Mesendoderm (in vitro differentiated cells): ENCODE data around the gene NR4A1.

Experiments
- DNase-seq: peaks from one replicate; pipeline ENCODE4 v3.0.0; 2013
- H2AK5ac ChIP-seq: 2 replicates; pipeline ENCODE4 v1.6.1; 2013; ENCODE audit warnings: low read length, inconsistent platforms
- H2BK120ac ChIP-seq: 2 replicates; pipeline ENCODE4 v1.6.1; 2013; ENCODE audit warnings: low read depth, mild to moderate bottlenecking, low read length, moderate library complexity, mixed read lengths
- H2BK15ac ChIP-seq: replicated peaks from 2 replicates; pipeline ENCODE4 v1.6.1; 2013; ENCODE audit warnings: low read depth, mild to moderate bottlenecking, moderate library complexity
- H2BK5ac ChIP-seq: 2 replicates; pipeline ENCODE4 v1.6.1; 2013; ENCODE audit warnings: low read length, inconsistent platforms
- H3K18ac ChIP-seq: 2 replicates; pipeline ENCODE4 v1.6.1; 2013; ENCODE audit warnings: mild to moderate bottlenecking, low read length, mixed read lengths
- H3K23ac ChIP-seq: one replicate; pipeline ENCODE4 v1.6.1; 2013; ENCODE audit warnings: low read length
- H3K27ac ChIP-seq: 2 replicates; pipeline ENCODE4 v1.5.1; 2013; ENCODE audit warnings: low read depth, mild to moderate bottlenecking, inconsistent platforms, low read length, moderate library complexity
- H3K27me3 ChIP-seq: 2 replicates; pipeline ENCODE4 v1.6.1; 2013; ENCODE audit warnings: low read length, control low read depth, mild to moderate bottlenecking, inconsistent platforms; ENCODE audit not compliant: insufficient read depth, poor library complexity
- H3K36me3 ChIP-seq: 2 replicates; pipeline ENCODE4 v1.6.1; 2013; ENCODE audit warnings: low read length, inconsistent platforms; ENCODE audit not compliant: control insufficient read depth, insufficient read depth
- H3K4ac ChIP-seq: one replicate; pipeline ENCODE4 v1.6.1; 2013; ENCODE audit warnings: low read depth, mild to moderate bottlenecking, low read length, moderate library complexity
- H3K4me1 ChIP-seq: 2 replicates; pipeline ENCODE4 v1.6.1; 2013; ENCODE audit warnings: low read depth, low read length, inconsistent platforms; ENCODE audit not compliant: control insufficient read depth
- H3K4me2 ChIP-seq: 2 replicates; pipeline ENCODE4 v1.6.1; 2013; ENCODE audit warnings: low read length
- H3K4me3 ChIP-seq: 2 replicates; pipeline ENCODE4 v1.5.1; 2013; ENCODE audit warnings: mild to moderate bottlenecking, low read length
- H3K56ac ChIP-seq: one replicate; pipeline ENCODE4 v1.6.1; 2013; ENCODE audit warnings: low read length
- H3K79me1 ChIP-seq: 2 replicates; pipeline ENCODE4 v1.6.1; 2013; ENCODE audit warnings: low read length, inconsistent platforms
- H3K79me2 ChIP-seq: 2 replicates; pipeline ENCODE4 v1.6.1; 2013; ENCODE audit warnings: mild to moderate bottlenecking, low read length; ENCODE audit not compliant: control insufficient read depth, insufficient read depth
- H3K9ac ChIP-seq: 2 replicates; pipeline ENCODE4 v1.6.1; 2013; ENCODE audit warnings: low read length, inconsistent platforms
- H4K5ac ChIP-seq: one replicate; pipeline ENCODE4 v1.6.1; 2013; ENCODE audit warnings: low read length
- H4K8ac ChIP-seq: one replicate; pipeline ENCODE4 v1.6.1; 2013; ENCODE audit warnings: low read depth, mild to moderate bottlenecking, control low read depth, low read length, moderate library complexity
- WGBS: extraction: QIAGEN DNeasy Blood & Tissue Kit; methylation state at CpG from one replicate; pipeline ENCODE4 v1.1.7; 2013; ENCODE audit warnings: low lambda C conversion rate, missing lambda C conversion rate; ENCODE audit not compliant: insufficient coverage; ENCODE audit errors: extremely low coverage; 5-methylcytosine and 5-hydroxymethylcytosine counted together

Gene NR4A1

DNA sequence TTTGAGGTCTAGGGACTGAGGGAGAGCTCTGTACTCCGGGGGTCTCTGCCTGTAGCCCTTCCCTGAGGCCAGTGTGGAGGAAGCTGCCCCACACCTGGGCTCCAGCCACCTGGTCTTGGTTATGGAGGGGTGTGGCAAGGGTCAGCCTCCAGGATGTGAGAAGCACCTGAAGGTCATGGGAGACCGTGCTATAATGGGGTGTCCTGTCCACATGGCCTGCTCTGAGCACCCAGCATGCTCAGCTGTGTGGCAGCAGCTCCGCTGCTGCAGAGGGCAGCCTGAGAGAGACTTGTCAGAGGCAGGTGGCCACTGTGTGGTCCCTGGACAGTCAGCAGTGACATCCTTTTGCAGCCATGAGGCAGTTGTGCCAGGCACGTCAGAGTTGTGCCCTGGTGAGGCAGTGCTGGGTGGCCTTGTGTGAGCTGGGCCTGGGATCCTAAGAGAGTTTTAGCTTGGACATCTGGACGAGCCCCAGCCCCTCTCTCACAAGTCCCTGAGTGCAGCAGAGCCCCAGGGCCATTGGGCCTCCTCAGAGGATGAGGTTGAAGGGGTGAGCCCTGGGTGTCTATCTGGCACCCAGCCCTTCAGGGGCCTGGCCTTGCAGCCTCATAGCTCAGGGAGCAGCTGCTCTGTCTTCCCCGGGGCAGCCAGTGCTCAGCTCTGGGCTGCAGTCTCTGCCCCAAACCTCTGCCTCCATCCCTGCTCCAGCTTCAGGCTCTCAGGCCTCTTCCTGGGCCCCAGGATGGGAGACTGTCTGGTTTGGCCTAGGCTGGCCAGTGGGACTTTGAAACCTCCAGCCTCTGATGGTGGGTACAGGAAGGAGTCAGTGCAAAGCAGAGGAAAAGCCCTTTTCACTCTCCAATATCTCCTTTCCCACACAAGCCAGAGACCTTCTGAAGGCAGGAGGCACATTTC, 11.2 kb downstream of the NR4A1 start:
- Histone ChIP-seq H2AK5ac (no peak overlapping the region), H3K18ac (no peak overlapping the region), H3K27me3 (no peaks in the 10 kb centered on the region), H3K4me1 (no peaks in the 10 kb centered on the region), H3K4ac (no peak overlapping the region), H3K23ac (no peak overlapping the region), H3K79me2 (no peaks in the 10 kb centered on the region), H2BK15ac (no peak overlapping the region), H2BK120ac (no peak overlapping the region), H3K36me3 (no peaks in the 10 kb centered on the region), H3K79me1 (no peaks in the 10 kb centered on the region), H4K8ac (no peak overlapping the region), H3K27ac (no peak overlapping the region), H3K9ac (no peak overlapping the region), H2BK5ac (no peak overlapping the region), H3K4me2 (no peak overlapping the region), H4K5ac (no peak overlapping the region), H3K4me3 (no peak overlapping the region), H3K56ac (no peak overlapping the region)
- no peak for DNase-seq
- no CpG with 5 or more reads among the region's 6 CpGs for WGBS

DNA sequence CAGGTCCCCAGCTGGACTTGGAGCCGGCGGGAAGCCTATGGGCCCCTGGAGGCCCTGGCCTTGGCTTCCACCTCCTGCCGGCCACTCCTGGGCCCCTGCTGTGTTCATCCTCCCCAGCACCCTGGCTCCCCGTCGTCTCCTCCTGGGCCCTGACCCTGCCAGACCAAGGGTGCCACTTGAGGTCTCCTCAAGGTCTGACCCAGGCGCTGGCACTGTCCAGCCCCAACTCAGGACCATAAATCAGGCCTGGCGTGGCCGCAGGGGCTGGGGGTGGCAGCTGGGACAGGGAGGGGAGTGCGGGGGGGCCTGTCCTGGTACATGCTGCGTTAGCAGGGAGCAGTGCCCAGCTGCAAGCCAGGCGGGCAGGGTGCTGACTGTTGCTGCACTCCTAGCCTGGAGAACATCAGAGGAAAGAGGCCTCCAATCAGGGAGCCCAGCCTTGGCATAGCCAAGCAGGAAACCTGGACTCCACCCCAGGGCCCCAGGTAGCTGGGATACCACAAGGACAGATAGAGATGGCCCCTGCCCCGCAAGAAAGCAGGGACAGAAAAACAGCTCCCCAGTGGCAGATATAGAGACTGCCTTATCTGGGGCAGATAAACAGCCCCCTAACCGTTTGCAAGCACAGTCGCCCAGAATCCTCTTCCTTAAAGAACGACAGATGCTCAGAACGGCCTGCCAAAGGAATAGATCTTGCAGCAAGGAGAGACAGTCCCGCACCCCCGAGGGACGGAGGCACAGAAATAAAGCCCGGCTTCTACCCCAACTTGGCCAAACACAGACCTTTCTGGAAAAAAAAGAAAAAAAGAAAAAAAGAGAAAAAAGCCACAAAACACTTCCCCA, 12.1 kb downstream of the NR4A1 start:
- Histone ChIP-seq H4K8ac (no peak overlapping the region), H3K9ac (no peak overlapping the region), H3K4me3 (no peak overlapping the region), H2AK5ac (no peak overlapping the region), H4K5ac (no peak overlapping the region), H3K23ac (no peak overlapping the region), H3K79me2 (no peaks in the 10 kb centered on the region), H3K56ac (no peak overlapping the region), H3K4me2 (no peak overlapping the region), H3K36me3 (no peaks in the 10 kb centered on the region), H3K79me1 (no peaks in the 10 kb centered on the region), H2BK120ac (no peak overlapping the region), H3K27ac (no peak overlapping the region), H3K27me3 (no peaks in the 10 kb centered on the region), H3K18ac (no peak overlapping the region), H3K4ac (no peak overlapping the region), H3K4me1 (no peaks in the 10 kb centered on the region), H2BK5ac (no peak overlapping the region), H2BK15ac (no peak overlapping the region)
- DNase-seq = no peak
- WGBS = no CpG with 5 or more reads among the region's 20 CpGs

DNA sequence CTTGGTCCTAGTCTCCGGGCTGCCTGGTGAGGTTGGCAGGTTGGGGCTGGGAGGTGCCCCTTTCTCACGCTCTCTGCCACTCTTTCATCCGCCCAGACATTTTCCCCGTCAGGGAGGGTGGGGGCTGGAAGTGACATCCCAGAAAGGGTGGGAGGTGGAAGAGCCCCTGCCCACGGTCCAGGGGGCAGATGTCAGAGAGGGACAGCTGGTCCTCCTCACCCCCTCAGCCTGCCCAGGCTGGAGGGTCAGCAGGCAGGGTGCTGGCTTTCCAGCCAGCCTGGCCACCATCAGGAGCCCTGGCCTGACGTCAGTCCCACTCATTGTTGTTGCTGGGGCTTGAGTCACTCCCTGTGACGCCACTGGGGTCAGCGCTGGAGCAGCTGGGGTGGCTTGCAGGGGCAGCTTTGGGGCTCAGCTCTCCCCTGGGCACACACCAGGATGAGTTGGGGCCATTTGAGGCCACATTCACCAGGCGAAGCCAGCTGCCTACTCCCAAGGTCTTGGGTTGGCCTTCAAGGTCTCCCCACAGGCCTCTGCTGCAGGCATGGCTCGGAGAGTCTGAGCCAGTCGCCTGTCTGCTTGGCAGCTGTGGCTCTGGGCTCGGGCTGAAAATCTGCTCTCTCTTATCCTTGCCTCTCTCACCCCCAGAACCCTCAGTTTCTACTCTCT, 12.9 kb downstream of the NR4A1 start:
- Histone ChIP-seq H3K4me2 (no peak overlapping the region), H3K27me3 (no peaks in the 10 kb centered on the region), H3K23ac (no peak overlapping the region), H3K79me2 (no peaks in the 10 kb centered on the region), H2BK15ac (no peak overlapping the region), H3K27ac (no peak overlapping the region), H2BK120ac (no peak overlapping the region), H2AK5ac (no peak overlapping the region), H3K18ac (no peak overlapping the region), H3K4ac (no peak overlapping the region), H3K56ac (no peak overlapping the region), H3K36me3 (no peaks in the 10 kb centered on the region), H3K79me1 (no peaks in the 10 kb centered on the region), H3K4me1 (no peaks in the 10 kb centered on the region), H3K9ac (no peak overlapping the region), H4K5ac (no peak overlapping the region), H2BK5ac (no peak overlapping the region), H3K4me3 (no peak overlapping the region), H4K8ac (no peak overlapping the region)
- WGBS = no CpG with 5 or more reads among the region's 12 CpGs
- no peak for DNase-seq

DNA sequence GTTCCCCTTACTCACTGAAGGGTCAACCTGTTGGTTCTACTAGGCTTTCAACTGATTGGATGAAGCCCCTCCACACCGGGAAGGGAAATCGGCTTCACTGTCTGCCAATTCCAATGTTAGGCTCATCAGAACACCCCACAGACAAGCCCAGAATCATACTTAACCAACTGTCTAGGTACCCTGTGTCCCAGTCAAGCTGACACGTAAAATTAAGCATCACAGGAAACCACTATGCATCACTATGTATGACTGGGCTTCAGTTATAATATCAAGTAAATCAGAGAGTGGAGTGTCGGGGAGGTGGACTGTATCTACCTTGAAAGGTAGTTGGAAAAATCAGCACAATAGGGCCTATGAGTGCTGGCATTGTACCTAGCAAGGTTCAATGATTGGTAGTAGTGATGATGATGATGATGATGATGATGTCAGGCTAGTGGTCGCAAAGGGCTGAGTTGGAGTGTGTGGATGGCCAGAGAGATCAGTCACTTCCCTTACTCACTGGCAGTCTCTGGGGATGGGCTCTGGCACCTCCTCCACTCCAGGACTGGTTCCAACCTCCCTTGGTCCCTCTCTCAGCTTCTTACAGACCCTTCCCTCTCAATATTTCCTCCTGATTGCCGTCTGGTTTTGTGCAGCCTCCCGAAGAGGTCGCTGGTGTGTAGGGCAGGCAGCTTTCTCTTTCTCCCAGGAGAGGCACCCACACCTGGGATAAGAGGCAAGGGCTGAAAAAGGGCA, 15.3 kb downstream of the NR4A1 start:
- Histone ChIP-seq H4K5ac (no peak overlapping the region), H3K4me1 (peaks cover 6% of the 10 kb centered on the region), H3K36me3 (no peaks in the 10 kb centered on the region), H2AK5ac (no peak overlapping the region), H3K27ac (no peak overlapping the region), H3K79me2 (peaks cover 16% of the 10 kb centered on the region), H2BK120ac (no peak overlapping the region), H3K18ac (no peak overlapping the region), H3K56ac (no peak overlapping the region), H3K4me3 (no peak overlapping the region), H4K8ac (no peak overlapping the region), H3K4me2 (no peak overlapping the region), H2BK15ac (no peak overlapping the region), H2BK5ac (no peak overlapping the region), H3K23ac (no peak overlapping the region), H3K9ac (no peak overlapping the region), H3K27me3 (no peaks in the 10 kb centered on the region), H3K79me1 (peaks cover 10% of the 10 kb centered on the region), H3K4ac (no peak overlapping the region)
- WGBS = no CpG with 5 or more reads among the region's 8 CpGs
- DNase-seq = no peak

DNA sequence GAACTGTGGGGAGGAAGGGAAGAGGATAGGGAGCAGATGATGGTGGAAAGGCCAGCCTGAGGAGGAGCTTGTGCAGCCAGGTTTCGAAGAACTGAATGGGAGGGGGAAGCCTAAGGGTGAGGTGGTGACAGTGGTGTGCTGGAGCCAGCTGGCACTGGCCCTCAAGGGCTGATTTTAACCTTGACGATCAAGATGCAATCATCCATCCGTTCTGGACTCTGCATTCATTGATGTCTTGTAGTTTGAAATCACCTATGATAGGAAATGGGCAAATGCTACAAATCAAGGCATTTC, 15.8 kb downstream of the NR4A1 start:
- Histone ChIP-seq H3K4me2 (no peak overlapping the region), H3K79me2 (peaks cover 19% of the 10 kb centered on the region), H3K4ac (no peak overlapping the region), H3K27ac (no peak overlapping the region), H3K23ac (no peak overlapping the region), H3K56ac (no peak overlapping the region), H2BK5ac (no peak overlapping the region), H4K8ac (no peak overlapping the region), H2BK15ac (no peak overlapping the region), H2BK120ac (no peak overlapping the region), H3K4me3 (no peak overlapping the region), H4K5ac (no peak overlapping the region), H2AK5ac (no peak overlapping the region), H3K27me3 (no peaks in the 10 kb centered on the region), H3K79me1 (peaks cover 10% of the 10 kb centered on the region), H3K18ac (no peak overlapping the region), H3K4me1 (peaks cover 6% of the 10 kb centered on the region), H3K9ac (no peak overlapping the region), H3K36me3 (no peaks in the 10 kb centered on the region)
- no peak for DNase-seq
- WGBS = no CpG with 5 or more reads among the region's 3 CpGs
